SKM-1 treated with dmso at 0.1 percent for 144 hours (cell line): ENCODE results near the gene ZNF208.
"Not testable (repeated sequence)": the region's sequence is repeated elsewhere in the genome, so short reads cannot be mapped to it uniquely, and the experiment has no call there.

ENCODE experiments used
- DNase-seq: peaks from one replicate; lab custom pipeline; 2025; ENCODE audit not compliant: unreplicated experiment; lab: John Stamatoyannopoulos, UW

The ZNF208 gene

GRCh38 chr19:21885516-21885915 lies 125.2 kb downstream of the ZNF208 start:
- DNase-seq: not testable (repeated sequence)

DNA sequence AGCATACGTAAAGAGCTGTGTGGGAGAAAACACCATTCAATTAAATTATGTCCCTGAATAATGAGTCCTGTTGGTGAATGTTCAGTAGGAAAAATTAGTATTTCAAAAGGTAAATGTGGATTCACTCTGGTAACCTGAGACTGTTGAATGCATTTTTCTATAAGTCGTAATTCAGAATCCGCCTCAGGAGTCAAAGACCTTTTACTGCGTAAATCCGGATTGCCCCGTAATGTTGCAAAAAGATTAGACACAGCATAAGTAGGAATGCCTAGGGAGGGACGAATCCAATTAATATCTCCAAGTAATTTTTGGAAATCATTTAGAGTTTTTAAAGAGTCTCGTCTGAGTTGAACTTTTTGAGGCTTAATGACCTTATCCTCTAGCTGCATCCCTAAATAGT lies 126.0 kb downstream of the ZNF208 start:
- not testable (repeated sequence) for DNase-seq

DNA sequence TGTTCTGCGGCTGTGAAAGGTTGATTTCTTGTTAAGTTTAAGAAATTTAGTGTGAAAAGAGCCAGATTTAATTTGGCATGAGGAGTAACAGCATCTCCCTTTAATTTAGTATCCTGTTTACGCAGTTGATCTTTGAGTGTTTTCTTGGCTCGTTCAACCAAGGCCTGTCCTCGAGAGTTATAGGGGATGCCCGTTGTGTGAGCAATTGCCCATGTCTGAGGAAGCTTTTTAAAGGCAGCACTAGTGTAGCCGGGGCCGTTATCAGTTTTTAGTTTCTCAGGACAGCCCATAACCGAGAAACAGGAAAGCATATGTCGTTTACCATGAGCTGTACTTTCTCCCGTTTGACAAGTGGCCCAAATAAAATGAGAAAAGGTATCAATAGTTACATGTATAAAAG lies 127.2 kb downstream of the ZNF208 start:
- DNase-seq: no peak
